Head of caudate nucleus (tissue), 42 donors: ENCODE data around the gene CCDC27.
A peak's percentile ranks its signal among the peaks of the same experiment; 100 is the strongest.

Experiments used
- DNase-seq, 42 donors: peaks; one replicate each; pipeline versions ENCODE4 v3.0.0 to v3.0.0-alpha.2; 2020 to 2021; ENCODE audit warnings: mixed read lengths in 7 of 42
- intact Hi-C: fragments of 100-400 bp; cut with DNase I; formaldehyde crosslinking; loops from one replicate; pipeline ENCODE4 v1.15.0; 2022

Gene CCDC27

DNA sequence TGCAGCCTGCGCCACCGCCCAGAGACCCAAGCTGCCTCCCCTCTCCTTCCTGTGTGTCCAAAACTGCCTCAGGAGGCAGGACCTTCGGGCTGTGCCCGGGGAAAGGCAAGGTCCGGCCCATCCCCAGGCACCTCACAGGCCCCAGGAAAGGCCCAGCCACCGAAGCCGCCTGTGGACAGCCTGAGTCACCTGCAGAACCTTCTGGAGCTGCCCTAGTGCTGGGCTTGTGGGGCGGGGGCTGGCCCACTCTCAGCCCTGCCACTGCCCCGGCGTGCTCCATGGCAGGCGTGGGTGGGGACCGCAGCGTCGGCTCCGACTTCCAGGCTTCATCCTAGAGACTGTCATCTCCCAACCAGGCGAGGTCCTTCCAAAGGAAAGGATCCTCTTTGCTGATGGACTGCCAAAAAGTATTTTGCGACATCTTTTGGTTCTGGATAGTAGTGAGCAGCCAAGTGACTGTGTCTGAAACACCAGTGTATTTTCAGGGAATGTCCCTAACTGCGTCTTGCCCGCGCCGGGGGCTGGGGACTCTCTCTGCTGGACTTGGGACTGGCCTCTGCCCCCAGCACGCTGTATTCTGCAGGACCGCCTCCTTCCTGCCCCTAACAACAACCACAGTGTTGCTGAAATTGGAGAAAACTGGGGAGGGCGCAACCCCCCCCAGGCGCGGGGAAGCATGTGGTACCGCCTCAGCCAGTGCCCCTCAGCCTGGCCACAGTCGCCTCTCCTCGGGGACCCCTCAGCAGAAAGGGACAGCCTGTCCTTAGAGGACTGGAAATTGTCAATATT, 19.0 kb upstream of the CCDC27 start:
- DNase-seq: peak in 1 of 42 donors; percentile 15
- intact Hi-C loops: no loop called here

DNA sequence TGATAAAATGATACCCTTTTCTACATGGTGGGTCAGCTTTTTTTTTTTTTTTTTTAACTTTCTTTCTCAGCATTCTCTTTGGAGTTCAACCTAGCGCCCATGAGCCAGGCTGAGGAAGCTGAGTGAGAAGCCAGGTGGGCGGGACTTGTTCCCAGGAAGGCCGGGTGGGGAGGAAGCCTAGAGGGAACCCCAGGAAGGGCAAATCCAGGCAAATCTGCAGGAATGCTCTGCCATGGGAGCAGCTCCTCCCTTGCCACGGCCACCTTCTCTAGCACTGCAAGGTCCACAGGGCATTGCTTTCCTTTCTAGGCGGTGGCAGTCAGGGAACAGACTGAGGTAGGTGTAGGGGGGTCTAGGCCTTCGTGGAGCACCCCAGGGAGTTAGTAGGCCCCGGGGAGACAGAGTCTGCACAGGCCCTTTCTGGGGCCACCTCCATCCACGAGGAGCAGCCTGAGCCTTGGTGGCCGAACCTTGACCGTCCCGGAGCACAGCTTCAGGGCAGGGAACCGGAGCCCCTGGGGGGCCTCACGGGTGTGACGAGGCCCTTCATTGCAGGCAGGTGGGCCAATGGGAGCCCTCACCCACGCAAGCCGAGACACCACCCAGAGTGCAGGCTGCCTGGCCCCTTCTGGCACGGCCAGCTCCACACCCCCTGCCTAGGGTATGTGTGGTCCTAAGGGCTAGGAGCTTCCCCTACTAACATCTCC, 18.2 kb upstream of the CCDC27 start:
- intact Hi-C loops: no loop called here
- DNase-seq: peak in 2 of 42 donors; percentile 26 to 36

DNA sequence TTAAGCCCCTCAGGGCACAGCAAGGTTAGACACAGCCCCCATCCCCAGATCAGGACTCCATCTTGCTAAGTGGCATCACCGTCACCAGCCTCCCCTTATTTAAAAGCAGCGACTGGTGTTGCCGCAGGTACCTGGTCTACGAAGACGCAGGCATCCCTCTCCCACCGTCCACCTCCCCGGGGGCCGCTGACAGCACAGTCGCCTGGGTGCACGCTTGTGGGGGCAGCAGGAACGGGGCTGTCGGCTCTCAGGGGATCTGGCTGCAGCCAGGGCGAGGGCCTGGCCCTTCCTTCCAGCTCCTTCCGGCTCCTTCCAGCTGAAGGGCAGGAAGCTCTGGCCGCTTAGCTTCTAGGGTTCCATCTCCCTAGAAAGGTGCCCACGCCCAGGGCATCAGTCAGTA, 17.6 kb upstream of the CCDC27 start:
- intact Hi-C loops: no loop called here
- no peak for DNase-seq

DNA sequence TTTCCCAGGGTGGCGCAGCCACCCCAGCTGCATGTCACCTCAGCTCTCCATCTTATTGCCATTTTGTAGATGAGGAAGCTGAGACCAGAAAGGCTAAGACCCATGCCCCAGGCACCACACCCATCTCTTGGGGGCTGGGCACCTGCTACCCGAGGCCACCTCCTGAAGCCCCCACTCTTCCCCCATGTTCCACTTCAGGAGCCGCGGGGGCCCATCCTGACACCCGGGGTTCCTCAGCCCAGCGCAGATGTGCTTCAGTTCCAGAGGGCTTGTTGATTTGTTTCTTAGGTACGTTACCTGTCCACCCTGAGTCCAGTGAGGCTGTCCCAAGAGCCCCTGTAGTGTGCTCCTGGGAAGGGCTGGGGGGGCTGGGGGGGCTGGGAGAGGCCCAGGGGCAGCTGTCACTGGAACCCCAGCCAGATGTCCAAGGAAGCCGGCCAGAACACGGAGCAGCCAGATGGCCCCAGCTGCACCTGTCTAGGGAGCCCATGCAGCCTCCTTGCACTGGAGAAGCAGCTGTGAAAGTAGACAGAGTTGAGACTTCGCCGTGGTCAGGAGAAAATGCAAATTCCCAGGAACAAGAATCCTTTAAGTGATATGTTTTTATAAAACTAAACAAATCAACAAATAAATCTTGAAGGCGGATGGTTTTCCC, 17.1 kb upstream of the CCDC27 start:
- DNase-seq: peak in 1 of 42 donors; percentile 14

GRCh38 chr1:3735688-3736087, 16.6 kb upstream of the CCDC27 start:
- no peak for DNase-seq
- intact Hi-C loops: no loop called here

More for the DNA sequence above, 17.1 kb upstream of the CCDC27 start:
- intact Hi-C loops: no loop called here

- intact Hi-C loops: no loop called here
- DNase-seq: no peak
Observed at GRCh38 chr1:3736131-3736561, 16.1 kb upstream of the CCDC27 start.

- intact Hi-C loops: no loop called here
- no peak for DNase-seq
Observed at GRCh38 chr1:3736708-3737107, 15.5 kb upstream of the CCDC27 start.

GRCh38 chr1:3738943-3739342, 13.3 kb upstream of the CCDC27 start:
- no peak for DNase-seq
- intact Hi-C loops: no loop called here

DNA sequence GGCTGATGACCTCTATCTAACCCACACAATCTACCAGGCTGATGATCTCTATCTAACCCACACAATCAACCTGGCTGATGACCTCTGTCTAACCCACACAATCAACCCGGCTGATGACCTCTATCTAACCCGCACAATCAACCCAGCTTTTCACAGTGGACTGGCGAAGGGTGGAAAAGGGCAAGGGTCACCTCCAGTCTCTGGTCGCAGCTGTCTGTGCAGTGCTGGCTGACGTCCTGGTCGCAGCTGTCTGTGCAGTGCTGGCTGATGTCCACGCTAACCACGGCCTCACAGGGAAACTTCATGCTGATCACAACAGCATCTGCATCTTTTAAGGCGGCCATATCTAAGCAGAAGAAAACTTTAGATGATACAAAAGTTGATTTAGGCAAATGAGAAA, 12.2 kb upstream of the CCDC27 start:
- peak in 10 of 42 donors; percentile 37 to 68 (median 51) for DNase-seq
- intact Hi-C loops: no loop called here

GRCh38 chr1:3740752-3741151, 11.5 kb upstream of the CCDC27 start:
- intact Hi-C loops: no loop called here
- DNase-seq: peak in 1 of 42 donors; percentile 41

- intact Hi-C loops: no loop called here
- DNase-seq: peak in 1 of 42 donors; percentile 43
Observed at GRCh38 chr1:3741566-3742438, 10.4 kb upstream of the CCDC27 start.

DNA sequence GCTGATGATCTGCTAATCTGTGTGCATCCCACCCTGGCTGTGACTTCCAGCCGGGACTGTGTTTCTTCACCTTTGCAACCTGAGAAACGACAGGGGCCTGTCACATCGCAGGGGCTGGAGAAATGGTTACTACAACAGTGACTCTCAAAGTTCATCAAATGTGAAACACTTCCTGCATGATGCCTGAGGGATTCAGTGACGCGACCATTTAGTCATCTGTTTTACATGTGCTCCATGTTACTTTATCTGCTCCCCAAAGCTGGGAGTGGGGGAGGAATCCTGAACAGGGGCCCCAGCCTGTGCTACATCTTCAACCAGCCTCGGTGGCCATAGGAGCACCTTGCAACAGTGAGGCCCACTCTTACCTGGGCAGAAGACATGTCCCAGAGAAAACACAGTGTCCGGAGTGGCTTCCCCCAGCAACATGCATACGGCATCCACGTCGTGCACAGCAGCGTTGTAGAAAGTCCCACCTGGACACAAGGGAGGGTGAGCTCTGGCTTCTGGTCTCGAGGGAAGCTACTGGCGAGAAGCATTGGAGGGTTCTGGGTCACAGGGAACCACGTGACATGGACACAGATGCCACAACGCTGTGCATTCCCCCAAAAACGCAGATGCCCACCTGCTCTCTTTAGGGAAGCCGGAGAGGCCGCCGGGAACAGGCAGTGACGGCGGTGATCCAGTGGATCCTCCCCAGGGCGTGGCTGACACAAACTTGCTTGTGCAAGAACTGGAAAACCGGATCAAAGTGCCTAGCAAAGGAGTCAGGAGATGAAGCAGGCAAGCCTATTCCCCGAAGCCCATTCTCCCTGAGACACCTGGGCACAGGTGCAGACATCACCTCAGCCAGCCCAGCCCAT, 9.6 kb upstream of the CCDC27 start:
- no peak for DNase-seq
- intact Hi-C loops: no loop called here

DNA sequence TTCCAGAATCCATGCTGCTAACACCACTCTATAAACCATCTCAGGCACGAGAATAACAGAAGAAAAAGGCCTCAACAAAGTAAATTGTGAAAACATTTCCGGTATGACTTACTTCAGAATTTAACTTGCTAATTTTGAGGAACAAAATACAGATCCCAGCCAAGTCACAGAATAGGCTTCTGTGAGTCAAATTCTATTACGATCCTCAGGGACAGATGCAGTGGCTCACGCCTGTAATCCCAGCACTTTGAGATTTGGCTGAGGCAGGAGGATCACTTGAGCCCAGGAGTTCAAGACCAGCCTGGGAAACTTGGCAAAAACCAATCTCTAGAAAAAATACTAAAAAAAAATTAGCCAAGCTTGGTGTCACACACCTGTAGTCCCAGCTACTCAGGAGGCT, 8.8 kb upstream of the CCDC27 start:
- no peak for DNase-seq
- intact Hi-C loops: no loop called here

GRCh38 chr1:3743826-3744225, 8.4 kb upstream of the CCDC27 start:
- intact Hi-C loops: no loop called here
- DNase-seq: peak in 1 of 42 donors; percentile 31

- no peak for DNase-seq
- intact Hi-C loops: no loop called here
Observed at GRCh38 chr1:3744646-3745045, 7.6 kb upstream of the CCDC27 start.

DNA sequence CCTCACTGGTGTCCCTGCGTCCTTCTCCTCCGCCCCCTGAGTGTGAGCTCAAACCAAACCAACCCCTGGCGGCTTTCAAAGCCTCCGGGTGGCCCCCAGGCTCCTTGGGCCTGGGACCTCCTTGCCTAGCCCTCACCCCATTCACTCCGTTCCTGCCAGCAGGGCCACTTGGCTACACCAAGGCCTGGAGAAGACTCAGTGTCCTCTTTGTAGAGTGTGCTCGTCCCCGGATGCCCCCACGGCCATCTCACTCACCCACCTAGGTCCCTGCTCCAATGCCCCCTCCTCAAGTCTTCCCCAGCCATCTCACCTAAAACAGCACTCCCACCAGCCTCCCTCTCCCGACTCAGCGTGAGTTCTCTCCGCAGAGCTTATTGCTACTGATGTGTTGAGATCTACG, 7.2 kb upstream of the CCDC27 start:
- intact Hi-C loops: no loop called here
- DNase-seq: no peak

DNA sequence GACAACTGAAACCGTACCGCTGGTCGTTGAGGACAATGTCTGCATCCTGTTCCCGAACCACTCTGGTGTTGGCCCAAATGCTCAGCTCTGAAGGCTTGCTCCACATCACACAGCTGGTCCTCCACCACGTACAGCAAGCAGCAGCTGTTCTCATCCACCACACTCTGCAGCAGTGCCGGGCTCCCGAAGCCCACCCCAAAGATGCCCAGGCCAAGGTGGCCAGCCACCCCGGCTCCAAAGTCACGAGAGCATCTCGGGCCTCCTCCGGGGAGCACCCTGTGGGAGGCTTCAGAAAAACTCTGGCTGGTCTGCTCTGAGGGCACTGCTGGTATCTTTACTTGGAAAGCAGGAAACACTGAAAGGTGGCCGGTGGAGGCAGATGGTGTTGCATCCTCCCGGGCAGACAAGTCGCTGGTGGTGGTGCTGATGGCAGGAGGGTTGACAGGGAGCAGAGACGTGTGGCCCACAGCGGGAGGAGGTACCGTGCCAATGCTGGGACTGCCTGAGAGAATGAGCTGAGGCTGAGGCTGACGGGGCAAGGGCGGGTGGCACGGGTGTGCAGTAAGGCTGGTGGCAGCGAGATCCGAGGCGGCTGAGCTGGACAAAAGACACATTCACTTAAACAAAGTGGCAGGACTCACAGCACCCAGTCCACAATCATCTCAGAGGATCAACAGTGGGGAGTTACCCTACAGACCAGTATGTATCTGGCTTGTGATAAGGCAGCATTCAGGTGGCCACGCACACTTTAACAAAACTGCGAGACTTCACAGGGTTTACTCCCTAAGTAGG, 6.5 kb upstream of the CCDC27 start:
- DNase-seq: peak in 29 of 42 donors; percentile 15 to 70 (median 44)
- intact Hi-C loops: no loop called here
